GM12878 (cell line): ENCODE measurements around the gene VSX2.

Source experiments
- SIN3A ChIP-seq: IDR thresholded peaks from 2 replicates; pipeline ENCODE4 v1.6.1; 2012; ENCODE audit warnings: low read depth, low read length, improper control_type of control experiment
- TF ChIP-seq, protein P1 (sequence below), 3 experiments: IDR thresholded peaks in 2 of 3; conservative IDR thresholded peaks in 1 of 3; 2 replicates each; pipeline ENCODE4 v1.5.1; 2011; ENCODE audit warnings: low read depth in 3 of 3, low read length in 3 of 3, mild to moderate bottlenecking in 3 of 3, control low read depth in 2 of 3, moderate library complexity in 2 of 3, inconsistent platforms in 1 of 3, mixed read lengths in 1 of 3; ENCODE audit not compliant: control insufficient read depth in 2 of 3, insufficient read depth in 1 of 3; ENCODE audit errors: extremely low read depth in 1 of 3
- TF ChIP-seq, protein P2 (sequence below): fragments of 450-650 bp; IDR thresholded peaks from 2 replicates; pipeline ENCODE4 v1.6.1; 2016; ENCODE audit warnings: mild to moderate bottlenecking

DNA sequence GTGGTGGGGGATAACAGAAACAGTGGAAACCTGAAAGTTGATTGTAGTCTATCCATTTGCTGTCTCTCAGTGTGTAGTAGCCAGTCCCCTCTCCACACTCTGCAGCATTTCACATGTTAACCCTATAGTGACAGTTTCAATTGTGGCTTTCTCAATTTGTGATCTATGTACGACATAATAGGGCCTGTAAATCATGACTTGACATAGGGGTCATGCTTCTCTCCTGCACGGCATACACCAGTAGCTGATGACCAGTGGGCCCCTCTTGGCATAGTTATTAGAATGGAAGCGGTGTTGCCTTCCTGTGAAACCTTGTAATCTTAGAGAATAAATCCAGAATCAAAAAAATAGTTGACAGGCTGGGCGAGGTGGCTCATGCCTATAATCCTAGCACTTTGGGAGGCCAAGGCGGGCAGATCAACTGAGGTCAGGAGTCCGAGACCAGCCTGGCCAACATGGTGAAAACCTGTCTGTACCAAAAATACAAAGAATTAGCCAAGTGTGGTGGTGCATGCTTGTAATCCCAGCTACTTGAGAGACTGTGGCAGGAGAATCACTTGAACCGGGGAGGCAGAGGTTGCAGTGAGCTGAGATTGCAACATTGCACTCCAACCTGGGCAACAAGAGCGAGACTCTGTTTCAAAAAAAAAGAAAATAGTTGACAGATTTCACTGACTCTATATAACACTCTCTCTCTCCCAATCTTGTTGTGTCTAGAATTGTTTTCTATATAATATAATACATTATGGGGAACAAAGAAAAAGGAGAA lies 44.6 kb upstream of the VSX2 start:
- TF ChIP-seq, protein P1, sequence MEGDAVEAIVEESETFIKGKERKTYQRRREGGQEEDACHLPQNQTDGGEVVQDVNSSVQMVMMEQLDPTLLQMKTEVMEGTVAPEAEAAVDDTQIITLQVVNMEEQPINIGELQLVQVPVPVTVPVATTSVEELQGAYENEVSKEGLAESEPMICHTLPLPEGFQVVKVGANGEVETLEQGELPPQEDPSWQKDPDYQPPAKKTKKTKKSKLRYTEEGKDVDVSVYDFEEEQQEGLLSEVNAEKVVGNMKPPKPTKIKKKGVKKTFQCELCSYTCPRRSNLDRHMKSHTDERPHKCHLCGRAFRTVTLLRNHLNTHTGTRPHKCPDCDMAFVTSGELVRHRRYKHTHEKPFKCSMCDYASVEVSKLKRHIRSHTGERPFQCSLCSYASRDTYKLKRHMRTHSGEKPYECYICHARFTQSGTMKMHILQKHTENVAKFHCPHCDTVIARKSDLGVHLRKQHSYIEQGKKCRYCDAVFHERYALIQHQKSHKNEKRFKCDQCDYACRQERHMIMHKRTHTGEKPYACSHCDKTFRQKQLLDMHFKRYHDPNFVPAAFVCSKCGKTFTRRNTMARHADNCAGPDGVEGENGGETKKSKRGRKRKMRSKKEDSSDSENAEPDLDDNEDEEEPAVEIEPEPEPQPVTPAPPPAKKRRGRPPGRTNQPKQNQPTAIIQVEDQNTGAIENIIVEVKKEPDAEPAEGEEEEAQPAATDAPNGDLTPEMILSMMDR (IDR thresholded peaks at IDR 0.05 in 2 of 3, conservative IDR thresholded peaks at IDR 0.05 in 1 of 3; ENCODE audit: control insufficient read depth in 2 of 3, extremely low read depth in 1 of 3, insufficient read depth in 1 of 3, low read depth in 3 of 3, low read length in 3 of 3), result no peak
- no peak for TF ChIP-seq SIN3A
- TF ChIP-seq, protein P2, sequence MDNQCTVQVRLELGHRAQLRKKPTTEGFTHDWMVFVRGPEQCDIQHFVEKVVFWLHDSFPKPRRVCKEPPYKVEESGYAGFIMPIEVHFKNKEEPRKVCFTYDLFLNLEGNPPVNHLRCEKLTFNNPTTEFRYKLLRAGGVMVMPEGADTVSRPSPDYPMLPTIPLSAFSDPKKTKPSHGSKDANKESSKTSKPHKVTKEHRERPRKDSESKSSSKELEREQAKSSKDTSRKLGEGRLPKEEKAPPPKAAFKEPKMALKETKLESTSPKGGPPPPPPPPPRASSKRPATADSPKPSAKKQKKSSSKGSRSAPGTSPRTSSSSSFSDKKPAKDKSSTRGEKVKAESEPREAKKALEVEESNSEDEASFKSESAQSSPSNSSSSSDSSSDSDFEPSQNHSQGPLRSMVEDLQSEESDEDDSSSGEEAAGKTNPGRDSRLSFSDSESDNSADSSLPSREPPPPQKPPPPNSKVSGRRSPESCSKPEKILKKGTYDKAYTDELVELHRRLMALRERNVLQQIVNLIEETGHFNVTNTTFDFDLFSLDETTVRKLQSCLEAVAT, result no peak
